ENCODE results near the gene ANXA10. TPM values are rescaled to one million over a fixed set of nuclear protein-coding genes. Genes with fewer than 3 reads are reported as not detected.
"Not testable (repeated sequence)": the region's sequence is repeated elsewhere in the genome, so short reads cannot be mapped to it uniquely, and the experiment has no call there.

Gene ANXA10
- total RNA-seq, 1 experiment from 2014 or later, result 0.12 TPM

DNA sequence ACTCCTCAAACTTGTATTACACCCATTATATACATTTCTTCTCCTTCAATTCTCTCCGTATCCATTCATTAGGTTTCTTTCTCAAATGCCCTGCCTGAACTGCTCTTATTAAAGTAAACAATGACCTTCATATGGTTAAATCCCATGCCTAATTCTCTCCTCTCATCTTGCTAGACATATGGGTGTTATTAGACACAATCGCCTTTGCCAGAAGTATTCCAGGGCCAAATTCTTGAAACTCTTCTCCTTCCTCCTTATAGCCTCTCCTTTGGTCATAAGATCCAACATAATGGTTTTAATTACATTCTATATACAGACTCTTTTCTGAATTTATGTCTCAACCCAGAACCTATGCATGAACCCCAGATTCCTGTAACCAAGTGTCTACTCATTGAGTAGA lies 4.8 kb downstream of the ANXA10 start:
- no peak for DNase-seq
- H3K4me1 ChIP-seq, result no peaks in the 10 kb centered on the region
- no peaks in the 10 kb centered on the region for H3K27me3 ChIP-seq
- no peak overlapping the region for H3K4me3 ChIP-seq
- no peak overlapping the region for H3K27ac ChIP-seq
- no peaks in the 10 kb centered on the region for H3K36me3 ChIP-seq
- no peaks in the 10 kb centered on the region for H3K9me3 ChIP-seq (replicated peaks)

DNA sequence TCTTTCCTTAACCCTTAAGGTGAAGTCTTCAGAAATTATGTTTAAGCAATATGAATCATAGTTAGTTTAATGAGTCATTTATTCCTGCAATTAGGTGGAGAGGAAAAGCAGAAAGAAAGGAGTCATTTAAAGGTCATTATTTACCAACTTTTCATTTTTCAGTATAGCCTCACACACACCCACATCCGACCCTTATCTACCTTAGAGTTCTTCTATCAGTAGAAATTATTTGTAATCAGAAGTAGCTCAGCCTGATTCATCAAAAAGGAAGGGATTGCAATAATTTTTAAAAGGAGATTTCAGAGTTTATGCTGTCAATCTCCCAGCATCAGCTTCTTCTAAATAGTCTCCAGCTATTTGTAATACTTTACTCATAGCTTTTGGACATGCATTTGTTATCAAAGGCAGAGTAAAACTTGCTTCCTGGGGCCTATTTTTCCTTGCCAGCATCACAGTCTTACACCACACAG lies 5.9 kb downstream of the ANXA10 start:
- Histone ChIP-seq H3K9me3 (replicated peaks) (no peaks in the 10 kb centered on the region), H3K4me1 (no peaks in the 10 kb centered on the region), H3K27me3 (no peaks in the 10 kb centered on the region), H3K36me3 (no peaks in the 10 kb centered on the region), H3K4me3 (no peak overlapping the region), H3K27ac (no peak overlapping the region)
- no peak for DNase-seq

GRCh38 chr4:168099195-168099594 lies 6.9 kb downstream of the ANXA10 start:
- no peaks in the 10 kb centered on the region for H3K4me1 ChIP-seq
- H3K4me3 ChIP-seq, result no peak overlapping the region
- H3K36me3 ChIP-seq, result no peaks in the 10 kb centered on the region
- no peak for DNase-seq
- no peaks in the 10 kb centered on the region for H3K27me3 ChIP-seq
- no peak overlapping the region for H3K27ac ChIP-seq
- no peaks in the 10 kb centered on the region for H3K9me3 ChIP-seq (replicated peaks)

DNA sequence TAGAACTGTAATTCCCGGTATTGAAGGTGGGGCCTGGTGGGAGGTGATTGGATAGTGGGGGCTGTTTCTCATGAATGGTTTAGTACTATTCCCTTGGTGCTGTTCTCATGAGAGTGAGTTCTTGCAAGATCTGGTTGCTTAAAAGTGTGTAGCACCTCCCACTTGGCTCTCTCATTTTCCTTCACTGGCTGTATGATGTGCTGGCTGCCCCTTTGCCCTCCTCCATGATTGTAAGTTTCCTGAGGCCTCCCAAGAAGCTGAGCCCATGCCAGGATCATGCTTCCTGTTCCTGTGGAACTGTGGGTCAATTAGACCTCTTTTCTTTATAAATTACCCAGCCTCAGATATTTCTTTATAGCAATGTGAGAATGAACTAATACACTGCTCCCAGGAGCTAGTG lies 8.7 kb downstream of the ANXA10 start:
- DNase-seq, result no peak
- H3K4me1 ChIP-seq, result no peaks in the 10 kb centered on the region
- no peak overlapping the region for H3K4me3 ChIP-seq
- no peak overlapping the region for H3K27ac ChIP-seq
- H3K9me3 ChIP-seq (replicated peaks), result no peaks in the 10 kb centered on the region
- H3K27me3 ChIP-seq, result no peaks in the 10 kb centered on the region
- H3K36me3 ChIP-seq, result no peaks in the 10 kb centered on the region

GRCh38 chr4:168102403-168102802 lies 10.1 kb downstream of the ANXA10 start:
- Histone ChIP-seq H3K27me3 (no peaks in the 10 kb centered on the region), H3K36me3 (no peaks in the 10 kb centered on the region), H3K4me3 (no peak overlapping the region), H3K4me1 (no peaks in the 10 kb centered on the region), H3K27ac (no peak overlapping the region), H3K9me3 (replicated peaks) (no peaks in the 10 kb centered on the region)
- no peak for DNase-seq

- Histone ChIP-seq H3K4me1 (no peaks in the 10 kb centered on the region), H3K27ac (no peak overlapping the region), H3K27me3 (no peaks in the 10 kb centered on the region), H3K9me3 (replicated peaks) (no peaks in the 10 kb centered on the region), H3K36me3 (no peaks in the 10 kb centered on the region), H3K4me3 (no peak overlapping the region)
- DNase-seq, result no peak
Measured at GRCh38 chr4:168109527-168109926, 17.2 kb downstream of the ANXA10 start.

DNA sequence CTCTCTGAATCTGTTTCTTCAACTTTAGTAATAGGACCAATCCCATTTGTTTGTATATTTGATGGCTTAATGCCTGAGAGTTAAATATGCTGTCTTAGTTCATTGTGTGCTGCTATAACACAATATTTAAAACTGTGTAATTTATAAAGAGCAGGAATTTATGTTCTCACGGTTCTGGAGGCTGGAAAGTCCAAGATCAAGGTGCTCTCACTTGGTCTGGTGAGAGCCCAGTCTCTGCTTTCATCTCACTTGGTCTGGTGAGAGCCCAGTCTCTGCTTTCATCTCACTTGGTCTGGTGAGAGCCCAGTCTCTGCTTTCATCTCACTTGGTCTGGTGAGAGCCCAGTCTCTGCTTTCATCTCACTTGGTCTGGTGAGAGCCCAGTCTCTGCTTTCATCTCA lies 20.7 kb downstream of the ANXA10 start:
- not testable (repeated sequence) for H3K27ac ChIP-seq, H3K27me3 ChIP-seq, H3K36me3 ChIP-seq

DNA sequence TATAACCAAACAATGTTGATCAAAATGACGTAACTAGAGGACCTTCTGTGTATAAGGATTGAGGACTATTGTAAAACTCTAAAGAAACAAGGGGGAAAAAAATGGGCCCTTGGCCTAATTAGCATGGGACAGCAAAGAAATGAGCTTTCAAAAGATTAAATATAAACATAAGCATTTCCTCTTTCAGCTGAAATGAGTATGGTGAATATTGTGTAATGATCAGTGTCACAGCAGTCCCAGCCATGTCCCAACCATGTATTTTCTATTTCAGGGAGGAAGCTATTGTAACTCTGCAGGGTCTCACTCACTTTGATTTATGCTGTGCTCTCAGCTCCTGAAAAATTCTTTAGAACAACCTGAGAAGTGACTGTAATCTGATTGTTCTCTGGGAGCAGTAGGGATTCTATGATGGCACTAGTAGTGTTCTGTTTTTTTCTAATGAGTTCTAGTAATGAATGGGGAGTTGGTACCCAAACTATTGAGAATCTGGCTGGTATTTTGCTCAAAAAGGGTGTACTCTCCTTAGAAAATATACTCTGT lies 25.8 kb downstream of the ANXA10 start:
- no peak for DNase-seq
- H3K27me3 ChIP-seq, result no peaks in the 10 kb centered on the region

More for the DNA sequence above, 20.7 kb downstream of the ANXA10 start:
- not testable (repeated sequence) for H3K4me1 ChIP-seq; H3K4me3 ChIP-seq; H3K9me3 ChIP-seq (replicated peaks); DNase-seq

GRCh38 chr4:168119100-168119499 lies 26.8 kb downstream of the ANXA10 start:
- Histone ChIP-seq H3K4me1 (no peaks in the 10 kb centered on the region), H3K4me3 (no peak overlapping the region), H3K9me3 (replicated peaks) (no peaks in the 10 kb centered on the region), H3K36me3 (no peaks in the 10 kb centered on the region), H3K27me3 (no peaks in the 10 kb centered on the region), H3K27ac (no peak overlapping the region)
- no peak for DNase-seq

More for the DNA sequence above, 25.8 kb downstream of the ANXA10 start:
- no peak overlapping the region for H3K27ac ChIP-seq
- no peaks in the 10 kb centered on the region for H3K9me3 ChIP-seq (replicated peaks)
- no peaks in the 10 kb centered on the region for H3K4me1 ChIP-seq
- H3K36me3 ChIP-seq, result no peaks in the 10 kb centered on the region
- H3K4me3 ChIP-seq, result no peak overlapping the region

DNA sequence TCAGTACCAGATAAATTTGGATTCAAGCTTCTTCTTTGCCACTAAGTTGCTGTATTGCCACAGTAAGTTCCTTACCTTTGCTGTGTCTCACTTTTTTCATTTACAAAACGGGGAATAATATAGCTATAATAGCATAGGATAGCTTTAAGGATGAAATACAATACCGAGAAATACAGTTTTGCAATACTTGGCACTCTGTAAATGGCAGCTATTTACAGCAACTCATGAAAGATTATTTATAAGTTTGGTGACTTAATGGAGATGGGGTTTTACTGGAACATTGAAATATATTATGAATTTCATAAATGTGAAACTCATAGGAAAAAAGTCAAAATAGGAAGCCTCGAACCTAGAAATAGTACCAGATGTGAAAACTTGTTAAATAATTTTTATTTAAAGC lies 27.6 kb downstream of the ANXA10 start:
- H3K36me3 ChIP-seq, result no peaks in the 10 kb centered on the region
- H3K4me1 ChIP-seq, result no peaks in the 10 kb centered on the region
- no peaks in the 10 kb centered on the region for H3K9me3 ChIP-seq (replicated peaks)
- no peak overlapping the region for H3K4me3 ChIP-seq
- H3K27me3 ChIP-seq, result no peaks in the 10 kb centered on the region
- no peak for DNase-seq
- no peak overlapping the region for H3K27ac ChIP-seq

GRCh38 chr4:168120811-168121210 lies 28.5 kb downstream of the ANXA10 start:
- DNase-seq, result no peak
- H3K4me1 ChIP-seq, result no peaks in the 10 kb centered on the region
- no peak overlapping the region for H3K4me3 ChIP-seq
- H3K27ac ChIP-seq, result no peak overlapping the region
- no peaks in the 10 kb centered on the region for H3K27me3 ChIP-seq
- H3K36me3 ChIP-seq, result no peaks in the 10 kb centered on the region
- H3K9me3 ChIP-seq (replicated peaks), result no peaks in the 10 kb centered on the region

DNA sequence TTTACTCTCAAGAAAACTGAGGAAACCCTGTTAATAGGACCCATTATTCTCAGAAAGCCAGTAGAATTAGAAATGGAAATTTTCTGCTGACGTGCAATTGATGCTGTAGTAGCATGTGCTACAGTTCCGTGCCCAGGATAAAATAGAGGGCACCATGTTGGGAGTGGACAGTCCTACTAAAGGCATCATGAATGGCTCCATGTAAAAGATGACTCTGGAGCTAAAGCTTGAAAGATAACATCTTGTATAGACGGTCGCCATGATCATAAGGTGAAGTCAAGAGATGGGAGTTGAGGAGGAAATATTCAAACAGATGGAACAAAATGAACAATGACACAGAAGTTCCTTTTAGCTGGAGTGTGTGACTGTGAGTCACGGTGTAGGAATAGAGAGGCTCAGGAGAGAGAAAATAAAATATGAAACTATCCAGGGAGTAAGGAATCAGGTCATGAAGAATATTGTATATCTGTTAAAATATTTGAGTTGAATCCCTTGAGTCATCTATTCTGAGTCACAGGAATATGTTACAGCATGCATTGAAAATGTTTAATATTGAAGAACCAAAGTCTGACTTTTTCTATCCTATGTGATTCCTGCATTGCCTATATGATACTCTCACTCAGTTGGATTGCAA lies 31.8 kb downstream of the ANXA10 start:
- Histone ChIP-seq H3K4me1 (no peaks in the 10 kb centered on the region), H3K4me3 (no peak overlapping the region), H3K9me3 (replicated peaks) (no peaks in the 10 kb centered on the region), H3K27me3 (no peaks in the 10 kb centered on the region), H3K36me3 (no peaks in the 10 kb centered on the region), H3K27ac (no peak overlapping the region)
- no peak for DNase-seq

DNA sequence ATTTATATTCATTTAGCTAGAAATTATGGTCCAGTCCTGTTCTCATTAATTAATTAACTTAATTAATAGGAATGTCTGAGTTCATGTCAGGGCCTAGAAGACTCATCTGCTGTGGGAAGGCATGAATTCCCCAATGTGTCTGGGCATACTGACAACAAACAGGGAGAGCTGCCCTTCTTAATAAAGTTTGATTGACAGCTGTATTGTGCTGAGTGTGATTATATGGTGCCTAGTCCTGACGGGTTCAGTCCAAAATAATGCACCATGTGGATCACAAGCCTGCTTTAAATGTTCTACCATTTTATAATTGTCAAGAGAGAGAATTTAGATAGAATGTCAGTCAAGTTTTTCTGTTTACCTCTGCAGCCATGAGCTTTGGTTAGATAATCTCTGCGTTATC lies 34.6 kb downstream of the ANXA10 start:
- no peak for DNase-seq
- H3K9me3 ChIP-seq (replicated peaks), result no peaks in the 10 kb centered on the region
- no peak overlapping the region for H3K4me3 ChIP-seq
- no peaks in the 10 kb centered on the region for H3K4me1 ChIP-seq
- H3K36me3 ChIP-seq, result no peaks in the 10 kb centered on the region
- no peaks in the 10 kb centered on the region for H3K27me3 ChIP-seq
- no peak overlapping the region for H3K27ac ChIP-seq

DNA sequence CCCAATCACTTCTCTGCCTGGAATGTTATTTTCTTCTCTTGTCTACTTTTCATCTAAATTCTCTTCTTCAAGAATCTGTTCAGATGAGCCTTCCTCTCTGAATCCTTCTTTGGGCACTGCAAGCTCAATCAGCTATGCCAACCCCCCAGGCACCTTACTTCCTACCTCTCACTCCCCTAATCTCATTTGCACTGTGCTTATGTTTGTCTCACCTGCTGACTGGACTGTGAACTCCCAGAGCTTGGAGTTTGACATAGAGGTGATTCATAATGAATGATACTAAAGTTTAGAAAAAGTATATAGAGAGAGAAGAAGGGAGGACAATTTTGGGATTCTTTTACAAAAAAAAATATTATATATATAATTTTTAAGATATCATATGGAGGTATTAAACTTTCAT lies 36.3 kb downstream of the ANXA10 start:
- H3K9me3 ChIP-seq (replicated peaks), result no peaks in the 10 kb centered on the region
- no peaks in the 10 kb centered on the region for H3K4me1 ChIP-seq
- DNase-seq, result no peak
- H3K4me3 ChIP-seq, result no peak overlapping the region
- H3K27me3 ChIP-seq, result no peaks in the 10 kb centered on the region
- H3K27ac ChIP-seq, result no peak overlapping the region
- H3K36me3 ChIP-seq, result no peaks in the 10 kb centered on the region

GRCh38 chr4:168129046-168129772 lies 36.9 kb downstream of the ANXA10 start:
- Histone ChIP-seq H3K27me3 (no peaks in the 10 kb centered on the region), H3K4me3 (no peak overlapping the region), H3K36me3 (no peaks in the 10 kb centered on the region), H3K9me3 (replicated peaks) (no peaks in the 10 kb centered on the region), H3K4me1 (no peaks in the 10 kb centered on the region), H3K27ac (no peak overlapping the region)
- DNase-seq, result no peak
